OCI-LY1 (cell line): ENCODE data around the gene DAO.

Source experiments
- H2AFZ ChIP-seq: fragments of 200-600 bp; sonication (generic), shearing (Covaris generic); 2 replicates; pipeline ENCODE4 v1.6.0; 2014; ENCODE audit warnings: antibody characterized with exemption, mild to moderate bottlenecking, low read length
- H3F3A ChIP-seq: fragments of 200-600 bp; sonication (generic), shearing (Covaris generic); 2 replicates; pipeline ENCODE4 v1.6.0; 2014; ENCODE audit warnings: mild to moderate bottlenecking, antibody characterized with exemption, low read length, moderate library complexity; ENCODE audit not compliant: insufficient read depth
- H3K27ac ChIP-seq: fragments of 200-600 bp; sonication (generic); 2 replicates; pipeline ENCODE4 v1.5.1; 2014; ENCODE audit warnings: low read length, mixed run types, mild to moderate bottlenecking, low read depth; ENCODE audit not compliant: poor library complexity, severe bottlenecking
- H3K27me3 ChIP-seq: fragments of 200-600 bp; sonication (generic); 2 replicates; pipeline ENCODE4 v1.6.0; 2014; ENCODE audit warnings: antibody characterized with exemption, mild to moderate bottlenecking, low read length, moderate library complexity; ENCODE audit not compliant: insufficient read depth
- H3K36me3 ChIP-seq: fragments of 200-600 bp; sonication (generic); 2 replicates; pipeline ENCODE4 v1.6.1; 2014; ENCODE audit warnings: mild to moderate bottlenecking, antibody characterized with exemption, low read length, moderate library complexity, mixed read lengths; ENCODE audit not compliant: insufficient read depth
- H3K4me1 ChIP-seq: fragments of 200-600 bp; sonication (generic); 2 replicates; pipeline ENCODE4 v1.5.1; 2014; ENCODE audit warnings: mild to moderate bottlenecking, low read length, moderate library complexity; ENCODE audit not compliant: insufficient read depth, severe bottlenecking
- H3K4me2 ChIP-seq: fragments of 200-600 bp; sonication (generic), shearing (Covaris generic); 2 replicates; pipeline ENCODE4 v1.6.1; 2014; ENCODE audit warnings: low read length
- H3K4me3 ChIP-seq: fragments of 200-600 bp; sonication (generic); 2 replicates; pipeline ENCODE4 v1.5.1; 2014; ENCODE audit warnings: low read length, low read depth, mild to moderate bottlenecking, mixed read lengths; ENCODE audit not compliant: poor library complexity, severe bottlenecking
- H3K79me2 ChIP-seq: fragments of 200-600 bp; shearing (Covaris generic); 2 replicates; pipeline ENCODE4 v1.6.1; 2016; ENCODE audit warnings: mixed run types, low read length, mixed read lengths; ENCODE audit not compliant: insufficient read depth
- H3K9ac ChIP-seq: fragments of 200-600 bp; sonication (generic), shearing (Covaris generic); 2 replicates; pipeline ENCODE4 v1.6.1; 2014; ENCODE audit warnings: mild to moderate bottlenecking, low read length, mixed read lengths
- H3K9me2 ChIP-seq: fragments of 200-600 bp; sonication (generic), shearing (Covaris generic); 2 replicates; pipeline ENCODE4 v1.6.1; 2014; ENCODE audit warnings: low read depth, mild to moderate bottlenecking, low read length, mixed read lengths
- H3K9me3 ChIP-seq: fragments of 200-600 bp; shearing (Covaris generic); 2 replicates; pipeline ENCODE4 v1.6.1; 2014; ENCODE audit warnings: low read length, mixed read lengths
- H4K20me1 ChIP-seq: fragments of 200-600 bp; sonication (generic), shearing (Covaris generic); 2 replicates; pipeline ENCODE4 v1.6.0; 2016; ENCODE audit warnings: mild to moderate bottlenecking, low read length; ENCODE audit not compliant: insufficient read depth
- EZH2 ChIP-seq: fragments of 200-600 bp; sonication (generic), shearing (Covaris generic); IDR thresholded peaks from 2 replicates; pipeline ENCODE4 v1.8.0; 2017; ENCODE audit warnings: borderline replicate concordance, mixed run types, mild to moderate bottlenecking, antibody characterized with exemption, low read length, moderate library complexity, mixed read lengths
- TF ChIP-seq, protein P1 (sequence below): fragments of 200-600 bp; sonication (generic), shearing (Covaris generic); IDR thresholded peaks from 2 replicates; pipeline ENCODE4 v1.5.1; 2017; ENCODE audit warnings: mild to moderate bottlenecking, antibody characterized with exemption, low read length, moderate library complexity, mixed read lengths

DAO gene

DNA sequence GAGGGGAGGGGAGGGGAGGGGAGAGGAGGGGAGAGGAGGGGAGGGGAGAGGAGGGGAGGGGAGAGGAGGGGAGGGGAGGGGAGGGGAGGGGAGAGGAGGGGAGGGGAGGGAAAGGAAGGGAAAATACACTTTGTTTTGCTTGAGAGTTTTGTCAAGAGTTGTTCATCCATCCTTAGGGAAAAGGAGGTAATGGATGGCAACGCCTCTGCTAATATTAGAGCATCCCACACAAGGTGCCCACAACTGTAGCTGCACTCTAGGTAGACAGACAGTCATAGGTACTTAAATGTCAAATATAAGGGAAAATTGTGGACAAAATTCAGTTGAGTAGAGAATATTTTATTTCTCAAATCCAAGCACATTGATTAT lies 20.0 kb upstream of the DAO start:
- 0 out of 2 replicates have a peak, but pooled peaks cover 3% of the 10 kb centered on the region for H3K79me2 ChIP-seq
- H3K4me1 ChIP-seq, result peaks cover 16% of the 10 kb centered on the region
- no peak overlapping the region for H3K4me2 ChIP-seq
- H3K27ac ChIP-seq, result no peak overlapping the region
- no peak overlapping the region for H3K9ac ChIP-seq
- TF ChIP-seq EZH2, result no peak
- TF ChIP-seq, protein P1, sequence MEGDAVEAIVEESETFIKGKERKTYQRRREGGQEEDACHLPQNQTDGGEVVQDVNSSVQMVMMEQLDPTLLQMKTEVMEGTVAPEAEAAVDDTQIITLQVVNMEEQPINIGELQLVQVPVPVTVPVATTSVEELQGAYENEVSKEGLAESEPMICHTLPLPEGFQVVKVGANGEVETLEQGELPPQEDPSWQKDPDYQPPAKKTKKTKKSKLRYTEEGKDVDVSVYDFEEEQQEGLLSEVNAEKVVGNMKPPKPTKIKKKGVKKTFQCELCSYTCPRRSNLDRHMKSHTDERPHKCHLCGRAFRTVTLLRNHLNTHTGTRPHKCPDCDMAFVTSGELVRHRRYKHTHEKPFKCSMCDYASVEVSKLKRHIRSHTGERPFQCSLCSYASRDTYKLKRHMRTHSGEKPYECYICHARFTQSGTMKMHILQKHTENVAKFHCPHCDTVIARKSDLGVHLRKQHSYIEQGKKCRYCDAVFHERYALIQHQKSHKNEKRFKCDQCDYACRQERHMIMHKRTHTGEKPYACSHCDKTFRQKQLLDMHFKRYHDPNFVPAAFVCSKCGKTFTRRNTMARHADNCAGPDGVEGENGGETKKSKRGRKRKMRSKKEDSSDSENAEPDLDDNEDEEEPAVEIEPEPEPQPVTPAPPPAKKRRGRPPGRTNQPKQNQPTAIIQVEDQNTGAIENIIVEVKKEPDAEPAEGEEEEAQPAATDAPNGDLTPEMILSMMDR, result no peak
- no peaks in the 10 kb centered on the region for H3K9me2 ChIP-seq
- no peaks in the 10 kb centered on the region for H3K27me3 ChIP-seq
- no peaks in the 10 kb centered on the region for H4K20me1 ChIP-seq
- no peak overlapping the region for H3K4me3 ChIP-seq
- no peaks in the 10 kb centered on the region; the same call in 1 of the 2 replicates for H3K36me3 ChIP-seq
- H2AFZ ChIP-seq, result no peak overlapping the region
- no peaks in the 10 kb centered on the region for H3F3A ChIP-seq
- no peaks in the 10 kb centered on the region for H3K9me3 ChIP-seq

DNA sequence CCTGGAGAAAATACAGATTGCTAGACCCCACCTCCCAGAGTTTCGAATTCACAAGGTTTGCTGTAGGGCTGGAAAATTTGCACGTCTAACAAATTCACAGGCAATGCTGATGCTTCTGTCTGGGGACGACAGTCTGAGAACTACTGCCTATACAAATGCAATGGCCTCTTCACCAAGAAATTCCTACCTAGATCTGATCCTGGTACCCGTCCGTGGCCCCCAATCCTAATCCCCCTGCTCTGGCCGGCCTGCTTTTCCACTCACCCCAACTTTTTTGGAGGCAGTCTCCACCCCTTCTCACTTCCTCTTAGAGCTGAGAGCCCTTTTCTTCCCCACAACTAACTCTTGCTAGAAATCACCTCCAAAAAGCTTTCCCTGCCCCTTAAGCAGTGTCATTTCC lies 19.4 kb upstream of the DAO start:
- no peak overlapping the region for H2AFZ ChIP-seq
- peaks cover 16% of the 10 kb centered on the region for H3K4me1 ChIP-seq
- H4K20me1 ChIP-seq, result no peaks in the 10 kb centered on the region
- H3K9me3 ChIP-seq, result no peaks in the 10 kb centered on the region
- no peaks in the 10 kb centered on the region for H3K27me3 ChIP-seq
- H3K9ac ChIP-seq, result no peak overlapping the region
- H3K4me3 ChIP-seq, result no peak overlapping the region
- 0 out of 2 replicates have a peak, but pooled peaks cover 3% of the 10 kb centered on the region for H3K79me2 ChIP-seq
- H3K9me2 ChIP-seq, result no peaks in the 10 kb centered on the region
- H3K4me2 ChIP-seq, result no peak overlapping the region
- no peaks in the 10 kb centered on the region for H3K36me3 ChIP-seq
- H3K27ac ChIP-seq, result no peak overlapping the region
- H3F3A ChIP-seq, result no peaks in the 10 kb centered on the region
- no peak for TF ChIP-seq EZH2
- TF ChIP-seq, protein P1, result no peak

DNA sequence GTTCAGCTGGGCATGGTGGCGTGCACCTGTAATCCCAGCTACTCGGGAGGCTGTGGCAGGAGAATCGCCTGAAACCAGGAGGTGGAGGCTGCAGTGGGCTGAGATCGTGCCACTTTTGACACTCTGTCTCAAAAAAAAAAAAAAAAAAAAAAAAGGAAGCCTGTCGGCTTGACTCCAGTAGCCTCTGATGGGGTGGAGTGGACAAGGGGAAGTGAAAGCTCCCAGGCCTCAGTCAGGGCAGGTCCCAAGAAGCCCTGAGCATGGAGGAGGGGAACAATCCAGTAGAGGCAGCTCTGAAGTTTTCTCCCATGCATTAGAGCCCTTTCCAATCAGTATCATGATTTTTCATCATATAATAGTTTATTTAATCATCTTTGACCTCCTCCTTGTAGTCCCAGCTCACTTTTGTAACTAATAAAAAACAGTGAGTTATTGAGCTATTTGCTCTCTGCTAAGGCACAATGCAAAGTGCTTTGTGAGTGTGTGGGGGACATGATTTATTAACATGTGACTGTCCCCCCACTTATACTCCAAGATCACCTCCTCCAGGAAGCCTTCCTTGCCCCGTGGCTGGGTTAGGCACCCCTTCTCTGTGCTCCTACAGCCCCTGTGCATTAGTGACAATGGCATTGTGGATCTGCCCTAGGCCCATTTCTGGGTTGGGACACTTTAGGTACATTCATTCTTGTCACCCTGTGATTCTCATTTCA lies 17.9 kb upstream of the DAO start:
- H3K79me2 ChIP-seq, result no peaks in the 10 kb centered on the region
- H3K9me2 ChIP-seq, result no peaks in the 10 kb centered on the region
- H3K4me3 ChIP-seq, result no peak overlapping the region
- H4K20me1 ChIP-seq, result no peaks in the 10 kb centered on the region
- H3K36me3 ChIP-seq, result no peaks in the 10 kb centered on the region
- H3K27me3 ChIP-seq, result no peaks in the 10 kb centered on the region
- H3F3A ChIP-seq, result no peaks in the 10 kb centered on the region
- H3K9ac ChIP-seq, result no peak overlapping the region
- H3K4me1 ChIP-seq, result peaks cover 5% of the 10 kb centered on the region
- TF ChIP-seq EZH2, result no peak
- TF ChIP-seq, protein P1, result no peak
- H3K4me2 ChIP-seq, result no peak overlapping the region
- no peak overlapping the region for H2AFZ ChIP-seq
- no peak overlapping the region for H3K27ac ChIP-seq
- no peaks in the 10 kb centered on the region for H3K9me3 ChIP-seq
